HG03095 (cell line): Measurements from ENCODE around the gene CRY2.

ENCODE experiments used
- ATAC-seq: cut with Tn5 transposase; IDR thresholded peaks from one replicate; pipeline ENCODE4 v1.9.1; 2021; ENCODE audit warnings: moderate library complexity; ENCODE audit not compliant: unreplicated experiment

The CRY2 gene

DNA sequence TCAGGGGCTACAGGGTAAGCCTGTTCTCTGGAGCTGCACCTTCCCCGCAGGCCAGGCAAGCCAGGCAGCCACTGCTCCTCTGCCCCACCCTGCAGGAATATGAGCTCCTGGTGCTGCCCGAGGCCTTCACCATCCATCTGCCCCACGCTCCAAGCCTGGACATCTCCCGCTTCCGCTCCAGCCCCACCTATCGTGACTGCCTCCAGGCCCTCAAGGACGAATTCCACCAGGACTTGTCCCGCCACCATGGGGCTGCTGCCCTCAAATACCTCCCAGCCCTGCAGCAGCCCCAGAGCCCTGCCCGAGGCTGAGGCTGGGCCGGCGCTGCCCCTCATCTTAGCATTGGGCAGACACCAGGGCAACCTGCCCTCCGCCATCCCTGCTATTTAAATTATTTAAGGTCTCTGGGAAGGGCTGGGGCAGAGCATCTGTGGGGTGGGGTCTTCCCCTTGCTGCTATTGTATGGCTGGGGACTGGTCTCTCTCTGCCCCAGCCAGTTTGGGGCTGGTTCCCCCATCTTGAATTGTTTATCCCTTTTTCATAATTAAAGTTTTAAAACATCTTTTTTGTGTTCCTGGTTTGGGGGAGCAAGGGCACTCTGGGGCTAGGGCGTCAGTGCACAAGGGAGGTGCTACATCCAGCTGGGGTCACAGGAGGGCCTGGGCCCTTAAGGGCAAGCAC, 81.4 kb downstream of the CRY2 start:
- ATAC-seq: no peak

GRCh38 chr11:45929486-45930030, 82.3 kb downstream of the CRY2 start:
- ATAC-seq: no peak

DNA sequence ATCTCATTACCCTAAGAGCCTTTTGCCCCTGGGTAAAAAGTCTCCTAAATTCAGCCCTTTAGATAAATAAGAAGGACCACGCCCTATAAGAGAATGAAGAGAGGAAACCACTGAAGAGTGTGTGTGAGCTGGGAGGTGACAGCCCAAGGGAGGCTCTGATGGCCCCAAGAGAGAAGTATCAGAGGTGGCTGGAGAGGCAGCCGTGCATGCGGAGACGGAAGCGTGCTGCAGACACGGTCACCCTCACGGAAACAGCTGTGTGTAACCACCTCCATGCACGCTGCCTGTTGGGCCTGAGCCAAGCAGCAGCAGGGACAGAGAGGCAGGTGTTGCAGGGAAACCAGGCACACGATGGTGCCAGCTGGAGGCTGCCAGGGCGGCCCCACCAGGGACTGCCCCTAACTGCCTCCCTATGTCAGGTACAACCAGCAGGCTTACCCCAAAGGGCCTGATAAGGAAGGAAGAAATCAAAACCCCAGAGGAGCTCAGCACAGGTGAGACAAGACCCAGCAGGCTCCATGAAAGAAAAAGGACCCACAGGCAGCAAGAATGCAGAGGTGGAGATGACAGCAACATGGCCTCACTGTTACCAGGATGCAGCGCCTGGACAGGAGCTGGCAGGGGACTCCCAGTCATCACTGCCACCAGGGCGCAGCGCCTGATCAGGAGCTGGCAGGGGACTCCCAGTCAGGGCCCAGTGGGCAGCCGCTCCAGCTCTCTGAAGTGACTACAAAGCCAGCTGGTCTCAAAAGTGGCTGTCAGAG, 82.9 kb downstream of the CRY2 start:
- peak; percentile 95 for ATAC-seq

GRCh38 chr11:45930951-45931570, 83.8 kb downstream of the CRY2 start:
- ATAC-seq: no peak

DNA sequence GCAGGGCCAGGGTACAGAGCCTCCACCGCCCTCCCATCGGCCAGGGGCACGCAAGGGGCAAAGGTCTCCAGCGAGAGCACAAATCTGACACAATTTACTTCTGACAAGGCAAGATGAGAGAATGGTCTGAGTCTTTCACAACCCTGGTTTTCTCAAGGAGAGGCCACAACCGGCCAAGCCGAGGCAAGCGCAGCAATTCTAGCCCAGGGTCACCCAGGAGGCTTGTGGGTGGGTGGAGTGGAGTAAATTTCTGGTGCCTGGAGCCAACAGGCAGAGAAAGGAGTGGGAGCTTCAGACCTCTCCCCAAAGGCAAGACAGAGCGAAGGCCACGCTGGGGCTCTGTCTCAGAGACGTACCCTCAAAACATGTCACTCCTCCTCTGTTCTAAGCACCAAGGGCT, 84.5 kb downstream of the CRY2 start:
- ATAC-seq: no peak

- ATAC-seq: no peak
Measured at GRCh38 chr11:45932217-45932616, 84.9 kb downstream of the CRY2 start.
